AG04450 (cell line): ENCODE measurements around the gene PRR14L. TPM values are rescaled to one million over a fixed set of nuclear protein-coding genes. Genes with fewer than 3 reads are reported as not detected.
A peak's percentile ranks its signal among the peaks of the same experiment; 100 is the strongest.

Experiments
- CTCF ChIA-PET: fragments of 300-600, 350-600 bp; formaldehyde crosslinking; extraction: SDS; loops from one replicate; lab custom pipeline; 2022; ENCODE audit warnings: antibody characterized with exemption, inconsistent platforms; lab: Charles Lee
- POLR2A ChIA-PET: fragments of 350-600 bp; formaldehyde crosslinking; extraction: SDS; loops from one replicate; lab custom pipeline; 2021; ENCODE audit warnings: antibody characterized with exemption, inconsistent platforms; lab: Yijun Ruan, JAX
- DNase-seq: peaks from one replicate; pipeline ENCODE4 v3.0.0-alpha.2; 2011; ENCODE audit warnings: low read depth, low spot score
- H3K27ac ChIP-seq: one replicate; pipeline ENCODE4 v1.5.1; 2012; ENCODE audit warnings: low read depth, low read length, control low read depth
- H3K27me3 ChIP-seq: one replicate; pipeline ENCODE4 v1.6.0; 2012; ENCODE audit warnings: low read length; ENCODE audit not compliant: control insufficient read depth, insufficient read depth
- H3K4me3 ChIP-seq: 2 replicates; pipeline ENCODE4 v1.5.1; 2011; ENCODE audit warnings: mild to moderate bottlenecking, low read depth, low read length, control low read depth
- H3K9me3 ChIP-seq: 2 replicates; pipeline ENCODE4 v1.5.1; 2012; ENCODE audit warnings: low read length; ENCODE audit not compliant: control insufficient read depth, insufficient read depth
- polyA plus RNA-seq: library from polyadenylated mRNA; depleted of rRNA; stranded (reverse); fragments of >200 nt; gene quantifications from 2 replicates; pipeline ENCODE4 v1.2.3, GENCODE V29; 2011
- TF ChIP-seq, protein P1 (sequence below): IDR thresholded peaks from 2 replicates; pipeline ENCODE4 v1.5.1; 2011; ENCODE audit warnings: low read depth, low read length, control low read depth, inconsistent platforms

PRR14L gene
- polyA plus RNA-seq, 1 experiment: 16.3 TPM

DNA sequence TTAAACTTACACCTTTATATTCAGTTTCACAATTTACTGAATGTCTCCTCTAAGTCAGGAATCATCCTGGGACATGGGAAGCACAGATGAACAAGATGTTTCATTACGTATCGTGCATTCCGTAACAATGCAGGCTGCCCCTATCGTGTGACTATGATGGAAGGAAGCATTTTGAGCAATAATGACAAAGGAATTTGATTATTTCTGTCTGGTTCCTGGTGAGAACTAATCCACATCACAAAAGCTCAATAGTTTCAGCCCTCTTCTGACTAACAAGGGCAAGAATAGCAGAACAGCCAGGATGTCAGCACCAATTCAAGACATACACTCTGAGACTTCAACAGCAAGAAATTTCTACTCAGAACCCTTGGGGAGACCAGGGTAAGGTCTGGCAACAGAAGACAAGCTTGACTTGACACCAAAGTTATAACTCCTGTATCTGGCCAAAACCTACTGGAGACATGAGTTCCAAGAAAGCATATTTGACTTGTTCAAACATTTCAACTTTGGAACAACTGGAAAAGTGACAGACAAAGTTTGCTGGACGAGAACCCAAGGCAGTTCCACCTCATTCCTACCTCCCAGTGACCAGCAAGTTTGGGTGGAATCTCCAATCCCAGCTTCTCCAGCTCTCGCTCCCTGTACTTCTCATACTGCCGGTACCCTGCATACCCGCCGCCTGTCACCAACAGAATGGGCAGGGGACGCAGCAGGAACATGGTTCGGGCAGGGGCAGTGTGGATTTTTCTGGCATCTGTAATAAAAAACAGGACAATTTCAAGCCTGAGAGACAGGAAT is 102.2 kb downstream of the PRR14L start:
- CTCF ChIA-PET: no interaction called here
- TF ChIP-seq, protein P1, sequence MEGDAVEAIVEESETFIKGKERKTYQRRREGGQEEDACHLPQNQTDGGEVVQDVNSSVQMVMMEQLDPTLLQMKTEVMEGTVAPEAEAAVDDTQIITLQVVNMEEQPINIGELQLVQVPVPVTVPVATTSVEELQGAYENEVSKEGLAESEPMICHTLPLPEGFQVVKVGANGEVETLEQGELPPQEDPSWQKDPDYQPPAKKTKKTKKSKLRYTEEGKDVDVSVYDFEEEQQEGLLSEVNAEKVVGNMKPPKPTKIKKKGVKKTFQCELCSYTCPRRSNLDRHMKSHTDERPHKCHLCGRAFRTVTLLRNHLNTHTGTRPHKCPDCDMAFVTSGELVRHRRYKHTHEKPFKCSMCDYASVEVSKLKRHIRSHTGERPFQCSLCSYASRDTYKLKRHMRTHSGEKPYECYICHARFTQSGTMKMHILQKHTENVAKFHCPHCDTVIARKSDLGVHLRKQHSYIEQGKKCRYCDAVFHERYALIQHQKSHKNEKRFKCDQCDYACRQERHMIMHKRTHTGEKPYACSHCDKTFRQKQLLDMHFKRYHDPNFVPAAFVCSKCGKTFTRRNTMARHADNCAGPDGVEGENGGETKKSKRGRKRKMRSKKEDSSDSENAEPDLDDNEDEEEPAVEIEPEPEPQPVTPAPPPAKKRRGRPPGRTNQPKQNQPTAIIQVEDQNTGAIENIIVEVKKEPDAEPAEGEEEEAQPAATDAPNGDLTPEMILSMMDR: no peak
- DNase-seq: peak; percentile 72
- POLR2A ChIA-PET: interaction anchor here (1.8 kb wide), 1 partner anchor 14 kb away, joined by 5 read pairs; the partner anchor contains the start of gene PISD
- Histone ChIP-seq H3K4me3 (no peak overlapping the region), H3K27ac (peak overlapping the region; percentile 95), H3K27me3 (no peaks in the 10 kb centered on the region), H3K9me3 (no peaks in the 10 kb centered on the region)

- Histone ChIP-seq H3K9me3 (no peaks in the 10 kb centered on the region), H3K27me3 (no peaks in the 10 kb centered on the region), H3K4me3 (no peak overlapping the region), H3K27ac (peak overlapping the region; percentile 95)
- CTCF ChIA-PET: interaction anchor here (1.5 kb wide), 1 partner anchor 19 kb away, joined by 4 read pairs; no protein-coding TSS in a partner anchor
- TF ChIP-seq, protein P1: no peak
- POLR2A ChIA-PET: interaction anchor here (1.0 to 1.8 kb wide), 3 partner anchors 15 to 45 kb away, joined by 4 to 5 read pairs (median 5); partner anchors contain the start of gene PISD
- DNase-seq: no peak
Measured at GRCh38 chr22:31647066-31647465, 102.9 kb downstream of the PRR14L start.

GRCh38 chr22:31646186-31647019 is 103.5 kb downstream of the PRR14L start:
- TF ChIP-seq, protein P1: no peak
- Histone ChIP-seq H3K27ac (peak overlapping the region; percentile 95), H3K4me3 (no peak overlapping the region), H3K9me3 (no peaks in the 10 kb centered on the region), H3K27me3 (no peaks in the 10 kb centered on the region)
- DNase-seq: peak; percentile 96
- ChIA-PET POLR2A (interaction anchor here (0.7 to 1.8 kb wide), 4 partner anchors 15 to 183 kb away, joined by 3 to 5 read pairs (median 4); partner anchors contain the start of gene PISD), CTCF (interaction anchor here (1.5 kb wide), 1 partner anchor 19 kb away, joined by 4 read pairs; no protein-coding TSS in a partner anchor)

GRCh38 chr22:31639436-31640039 is 110.4 kb downstream of the PRR14L start:
- POLR2A ChIA-PET: interaction anchor here (0.6 to 0.7 kb wide), 2 partner anchors 62 to 83 kb away, joined by 6 to 8 read pairs; no protein-coding TSS in a partner anchor
- DNase-seq: no peak

More at GRCh38 chr22:31639436-31640039, 110.4 kb downstream of the PRR14L start:
- Histone ChIP-seq H3K27ac (no peak overlapping the region), H3K4me3 (no peak overlapping the region), H3K27me3 (no peaks in the 10 kb centered on the region), H3K9me3 (no peaks in the 10 kb centered on the region)
- CTCF ChIA-PET: interaction anchor here (0.6 to 10.9 kb wide), 2 partner anchors 83 to 1123 kb away, joined by 4 to 167 read pairs; no protein-coding TSS in a partner anchor
- TF ChIP-seq, protein P1: no peak
